ENCODE results near the gene SLC2A4. TPM values are rescaled to one million over a fixed set of nuclear protein-coding genes. Genes with fewer than 3 reads are reported as not detected.
A peak's percentile ranks its signal among the peaks of the same experiment; 100 is the strongest.
"Not testable (repeated sequence)": the region's sequence is repeated elsewhere in the genome, so short reads cannot be mapped to it uniquely, and the experiment has no call there.

Gene SLC2A4
- total RNA-seq, 6 experiments from 2014 or later: 0.07 to 0.09 (median 0.09) TPM; not detected in 1

GRCh38 chr17:7329997-7330637 lies 48.6 kb downstream of the SLC2A4 start:
- Mint-ChIP-seq H3K36me3 (ENCODE audit: low read depth) (no peaks in the 10 kb centered on the region), H3K4me1 (ENCODE audit: low read depth) (peaks cover 15% of the 10 kb centered on the region), H3K27ac (peak overlapping the region; percentile 97), H3K4me3 (peak overlapping the region; percentile 100), H3K27me3 (ENCODE audit: insufficient read depth) (peaks cover 5% of the 10 kb centered on the region), H3K9me3 (no peaks in the 10 kb centered on the region)
- TF ChIP-seq CTCF (IDR thresholded peaks at IDR 0.05): no peak
- peak; percentile 68 for DNase-seq

GRCh38 chr17:7330638-7331015 lies 49.1 kb downstream of the SLC2A4 start:
- no peaks in the 10 kb centered on the region for H3K36me3 Mint-ChIP-seq (ENCODE audit: low read depth)
- peaks cover 15% of the 10 kb centered on the region for H3K4me1 Mint-ChIP-seq (ENCODE audit: low read depth)
- TF ChIP-seq CTCF (IDR thresholded peaks at IDR 0.05): no peak
- H3K9me3 Mint-ChIP-seq: no peaks in the 10 kb centered on the region
- H3K4me3 Mint-ChIP-seq: peak overlapping the region; percentile 100
- no peak for DNase-seq
- no peak overlapping the region for H3K27ac Mint-ChIP-seq
- peaks cover 8% of the 10 kb centered on the region for H3K27me3 Mint-ChIP-seq (ENCODE audit: insufficient read depth)

GRCh38 chr17:7332111-7332510 lies 50.6 kb downstream of the SLC2A4 start:
- H3K4me3 Mint-ChIP-seq: no peak overlapping the region
- H3K9me3 Mint-ChIP-seq: no peaks in the 10 kb centered on the region

GRCh38 chr17:7332600-7333069 lies 51.1 kb downstream of the SLC2A4 start:
- DNase-seq; H3K4me3 Mint-ChIP-seq; H3K27ac Mint-ChIP-seq; H3K9me3 Mint-ChIP-seq; H3K36me3 Mint-ChIP-seq (ENCODE audit: low read depth): not testable (repeated sequence)
- Mint-ChIP-seq H3K27me3 (ENCODE audit: insufficient read depth) (peaks cover 18% of the 10 kb centered on the region), H3K4me1 (ENCODE audit: low read depth) (peaks cover 14% of the 10 kb centered on the region)

More at GRCh38 chr17:7332111-7332510, 50.6 kb downstream of the SLC2A4 start:
- TF ChIP-seq CTCF (IDR thresholded peaks at IDR 0.05): no peak
- DNase-seq: no peak
- H3K4me1 Mint-ChIP-seq (ENCODE audit: low read depth): peaks cover 15% of the 10 kb centered on the region
- peaks cover 15% of the 10 kb centered on the region for H3K27me3 Mint-ChIP-seq (ENCODE audit: insufficient read depth)
- H3K36me3 Mint-ChIP-seq (ENCODE audit: low read depth): no peaks in the 10 kb centered on the region
- H3K27ac Mint-ChIP-seq: no peak overlapping the region

- H3K27me3 Mint-ChIP-seq (ENCODE audit: insufficient read depth): peaks cover 20% of the 10 kb centered on the region
- no peak overlapping the region for H3K27ac Mint-ChIP-seq
- H3K9me3 Mint-ChIP-seq: no peaks in the 10 kb centered on the region
- no peak for DNase-seq
- no peaks in the 10 kb centered on the region for H3K36me3 Mint-ChIP-seq (ENCODE audit: low read depth)
- H3K4me3 Mint-ChIP-seq: no peak overlapping the region
- H3K4me1 Mint-ChIP-seq (ENCODE audit: low read depth): no peaks in the 10 kb centered on the region
- no peak for TF ChIP-seq CTCF (IDR thresholded peaks at IDR 0.05)
These were observed 53.5 kb downstream of the SLC2A4 start for GRCh38 chr17:7334938-7335538.

GRCh38 chr17:7335765-7336164 lies 54.2 kb downstream of the SLC2A4 start:
- H3K4me3 Mint-ChIP-seq; H3K9me3 Mint-ChIP-seq; DNase-seq; H3K36me3 Mint-ChIP-seq (ENCODE audit: low read depth); H3K27ac Mint-ChIP-seq; H3K4me1 Mint-ChIP-seq (ENCODE audit: low read depth): not testable (repeated sequence)
- peaks cover 20% of the 10 kb centered on the region for H3K27me3 Mint-ChIP-seq (ENCODE audit: insufficient read depth)

All from HFFc6 (cell line).